Measurements from ENCODE around the gene SLC35A5. TPM values are rescaled to one million over a fixed set of nuclear protein-coding genes. Genes with fewer than 3 reads are reported as not detected.

Gene SLC35A5
- total RNA-seq, 1 donor from 2014 or later: 30.5 TPM

DNA sequence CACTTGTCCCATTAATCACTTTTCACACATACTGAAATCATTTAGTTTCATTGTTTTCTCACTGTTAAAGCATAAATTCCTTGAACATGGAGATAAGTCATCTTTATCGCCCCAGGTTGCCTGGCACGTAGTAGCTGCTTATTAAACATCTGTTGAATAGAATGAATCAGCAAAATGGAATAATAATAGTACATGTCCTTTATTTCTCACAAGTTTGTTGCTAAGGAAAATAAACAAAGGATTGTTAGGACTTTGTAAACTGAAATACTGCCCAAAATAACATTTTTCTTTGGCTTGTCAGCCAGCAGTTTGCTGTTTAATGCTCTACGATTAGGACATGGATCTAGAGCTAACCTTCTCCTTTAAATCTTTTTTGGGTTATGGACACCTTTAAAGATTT lies 17.9 kb downstream of the SLC35A5 start:
- TF ChIP-seq, protein P1, sequence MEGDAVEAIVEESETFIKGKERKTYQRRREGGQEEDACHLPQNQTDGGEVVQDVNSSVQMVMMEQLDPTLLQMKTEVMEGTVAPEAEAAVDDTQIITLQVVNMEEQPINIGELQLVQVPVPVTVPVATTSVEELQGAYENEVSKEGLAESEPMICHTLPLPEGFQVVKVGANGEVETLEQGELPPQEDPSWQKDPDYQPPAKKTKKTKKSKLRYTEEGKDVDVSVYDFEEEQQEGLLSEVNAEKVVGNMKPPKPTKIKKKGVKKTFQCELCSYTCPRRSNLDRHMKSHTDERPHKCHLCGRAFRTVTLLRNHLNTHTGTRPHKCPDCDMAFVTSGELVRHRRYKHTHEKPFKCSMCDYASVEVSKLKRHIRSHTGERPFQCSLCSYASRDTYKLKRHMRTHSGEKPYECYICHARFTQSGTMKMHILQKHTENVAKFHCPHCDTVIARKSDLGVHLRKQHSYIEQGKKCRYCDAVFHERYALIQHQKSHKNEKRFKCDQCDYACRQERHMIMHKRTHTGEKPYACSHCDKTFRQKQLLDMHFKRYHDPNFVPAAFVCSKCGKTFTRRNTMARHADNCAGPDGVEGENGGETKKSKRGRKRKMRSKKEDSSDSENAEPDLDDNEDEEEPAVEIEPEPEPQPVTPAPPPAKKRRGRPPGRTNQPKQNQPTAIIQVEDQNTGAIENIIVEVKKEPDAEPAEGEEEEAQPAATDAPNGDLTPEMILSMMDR (IDR thresholded peaks at IDR 0.05; ENCODE audit: insufficient read depth, low read length, poor library complexity, severe bottlenecking): no peak
- Histone ChIP-seq H3K36me3 (ENCODE audit: control insufficient read depth, insufficient read depth, low read length) (no peaks in the 10 kb centered on the region), H3K4me3 (ENCODE audit: low read depth, low read length) (no peak overlapping the region), H3K27me3 (ENCODE audit: control insufficient read depth, insufficient read depth, low read length) (no peaks in the 10 kb centered on the region)
- no peak for DNase-seq (ENCODE audit: low read depth)

DNA sequence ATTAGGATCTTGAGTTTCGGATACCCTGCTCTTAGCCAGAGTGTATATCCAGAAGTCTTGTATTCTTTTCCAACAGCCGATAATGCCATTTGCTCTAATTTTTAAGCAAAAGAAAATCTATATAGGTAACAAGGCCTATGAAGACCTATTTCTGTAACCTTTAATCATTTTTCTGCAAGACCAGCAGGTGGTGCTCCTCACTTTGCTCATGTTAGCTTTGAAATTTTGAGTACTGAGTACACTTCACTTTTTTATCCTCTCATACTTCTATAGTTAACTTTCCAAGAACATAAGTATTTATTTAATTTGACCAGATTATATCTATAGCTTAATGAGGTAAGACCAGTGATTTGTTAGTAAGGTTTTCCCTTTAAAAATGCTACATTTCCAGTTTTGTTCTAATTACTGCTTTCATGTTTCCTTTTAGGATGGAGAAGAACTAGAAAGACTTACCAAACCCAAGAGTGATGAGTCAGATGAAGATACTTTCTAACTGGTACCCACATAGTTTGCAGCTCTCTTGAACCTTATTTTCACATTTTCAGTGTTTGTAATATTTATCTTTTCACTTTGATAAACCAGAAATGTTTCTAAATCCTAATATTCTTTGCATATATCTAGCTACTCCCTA lies 20.5 kb downstream of the SLC35A5 start:
- Histone ChIP-seq H3K27me3 (ENCODE audit: control insufficient read depth, insufficient read depth, low read length) (no peaks in the 10 kb centered on the region), H3K36me3 (ENCODE audit: control insufficient read depth, insufficient read depth, low read length) (no peaks in the 10 kb centered on the region), H3K4me3 (ENCODE audit: low read depth, low read length) (no peak overlapping the region)
- peak; percentile 25 for DNase-seq (ENCODE audit: low read depth)
- TF ChIP-seq, protein P1 (IDR thresholded peaks at IDR 0.05; ENCODE audit: insufficient read depth, low read length, poor library complexity, severe bottlenecking): peak; percentile 66

GRCh38 chr3:112583105-112583504 lies 21.3 kb downstream of the SLC35A5 start:
- DNase-seq (ENCODE audit: low read depth): no peak
- H3K4me3 ChIP-seq (ENCODE audit: low read depth, low read length): no peak overlapping the region
- TF ChIP-seq, protein P1 (IDR thresholded peaks at IDR 0.05; ENCODE audit: insufficient read depth, low read length, poor library complexity, severe bottlenecking): no peak
- H3K36me3 ChIP-seq (ENCODE audit: control insufficient read depth, insufficient read depth, low read length): no peaks in the 10 kb centered on the region
- H3K27me3 ChIP-seq (ENCODE audit: control insufficient read depth, insufficient read depth, low read length): no peaks in the 10 kb centered on the region

DNA sequence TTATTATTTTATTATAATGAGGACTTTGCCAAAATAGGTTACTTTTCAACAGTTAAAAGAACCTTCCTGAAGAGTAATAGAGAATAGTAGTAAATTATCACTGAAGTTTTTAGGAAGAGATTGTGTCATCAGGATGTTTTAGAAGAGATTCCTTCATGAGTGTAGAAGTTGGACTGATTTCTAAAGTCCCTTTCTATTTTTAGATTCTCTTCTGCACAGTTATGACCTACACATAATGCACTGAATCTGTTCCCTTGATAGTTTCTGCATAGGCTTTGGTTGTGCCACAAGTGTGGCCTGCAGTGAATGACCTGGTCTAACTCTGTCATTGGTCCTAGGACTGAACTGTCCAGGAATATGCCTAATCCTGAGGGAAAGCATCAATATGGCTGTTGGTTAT lies 23.9 kb downstream of the SLC35A5 start:
- Histone ChIP-seq H3K36me3 (ENCODE audit: control insufficient read depth, insufficient read depth, low read length) (no peaks in the 10 kb centered on the region), H3K4me3 (ENCODE audit: low read depth, low read length) (no peak overlapping the region), H3K27me3 (ENCODE audit: control insufficient read depth, insufficient read depth, low read length) (no peaks in the 10 kb centered on the region)
- TF ChIP-seq, protein P1 (IDR thresholded peaks at IDR 0.05; ENCODE audit: insufficient read depth, low read length, poor library complexity, severe bottlenecking): no peak
- DNase-seq (ENCODE audit: low read depth): no peak

- no peak overlapping the region for H3K4me3 ChIP-seq (ENCODE audit: low read depth, low read length)
- H3K36me3 ChIP-seq (ENCODE audit: control insufficient read depth, insufficient read depth, low read length): no peaks in the 10 kb centered on the region
These were observed 25.5 kb downstream of the SLC35A5 start for GRCh38 chr3:112587336-112587735.

More at GRCh38 chr3:112587336-112587735, 25.5 kb downstream of the SLC35A5 start:
- no peaks in the 10 kb centered on the region for H3K27me3 ChIP-seq (ENCODE audit: control insufficient read depth, insufficient read depth, low read length)
- no peak for DNase-seq (ENCODE audit: low read depth)
- TF ChIP-seq, protein P1 (IDR thresholded peaks at IDR 0.05; ENCODE audit: insufficient read depth, low read length, poor library complexity, severe bottlenecking): no peak
